GM21737 (cell line): ENCODE data around the gene MOBP.
"Not testable (repeated sequence)": the region's sequence is repeated elsewhere in the genome, so short reads cannot be mapped to it uniquely, and the experiment has no call there.

Source experiments
- ATAC-seq: cut with Tn5 transposase; IDR thresholded peaks from one replicate; pipeline ENCODE4 v1.9.1; 2021; ENCODE audit warnings: mild to moderate bottlenecking, moderate library complexity; ENCODE audit not compliant: unreplicated experiment

Gene MOBP, protein sequence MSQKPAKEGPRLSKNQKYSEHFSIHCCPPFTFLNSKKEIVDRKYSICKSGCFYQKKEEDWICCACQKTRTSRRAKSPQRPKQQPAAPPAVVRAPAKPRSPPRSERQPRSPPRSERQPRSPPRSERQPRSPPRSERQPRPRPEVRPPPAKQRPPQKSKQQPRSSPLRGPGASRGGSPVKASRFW

DNA sequence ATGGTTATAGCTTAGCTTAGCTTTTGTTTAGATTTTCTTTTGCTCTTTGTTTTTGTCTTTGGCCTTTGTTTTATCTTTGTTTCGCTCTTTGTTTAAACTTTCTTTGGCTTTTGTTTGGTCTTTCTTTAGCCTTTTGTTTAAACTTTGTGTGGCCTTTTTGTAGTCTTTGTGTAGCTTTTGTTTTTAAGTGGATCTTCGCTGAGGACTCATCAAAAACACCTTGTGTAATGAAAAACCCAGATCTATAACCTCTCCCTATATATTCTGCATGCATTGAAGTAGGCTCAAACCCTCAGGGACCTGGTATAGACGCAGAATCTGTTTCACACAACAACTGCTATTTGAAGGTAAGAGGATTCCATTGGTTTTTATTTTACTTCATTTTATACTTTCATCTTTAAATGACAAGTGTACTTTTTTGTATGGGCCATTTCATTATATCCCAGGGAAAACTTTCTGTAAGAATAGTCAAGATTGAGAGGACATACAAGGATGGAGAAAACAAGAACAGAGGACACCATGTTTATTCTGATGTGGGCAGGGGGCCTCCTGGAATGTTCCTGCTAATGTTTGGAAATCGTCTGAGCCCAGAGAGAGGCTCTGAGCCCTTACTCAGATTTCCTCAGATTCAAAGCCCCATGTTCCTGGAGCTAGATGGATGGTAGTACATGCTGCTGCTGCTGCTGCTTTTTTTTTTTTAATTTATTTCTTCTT is at the start of gene MOBP:
Gene MOBP, plus strand, starts transcription at position 287 of the 714 bp plus-strand sequence. CDS start 34,390 bp downstream, outside the sequence.
- no peak for ATAC-seq

DNA sequence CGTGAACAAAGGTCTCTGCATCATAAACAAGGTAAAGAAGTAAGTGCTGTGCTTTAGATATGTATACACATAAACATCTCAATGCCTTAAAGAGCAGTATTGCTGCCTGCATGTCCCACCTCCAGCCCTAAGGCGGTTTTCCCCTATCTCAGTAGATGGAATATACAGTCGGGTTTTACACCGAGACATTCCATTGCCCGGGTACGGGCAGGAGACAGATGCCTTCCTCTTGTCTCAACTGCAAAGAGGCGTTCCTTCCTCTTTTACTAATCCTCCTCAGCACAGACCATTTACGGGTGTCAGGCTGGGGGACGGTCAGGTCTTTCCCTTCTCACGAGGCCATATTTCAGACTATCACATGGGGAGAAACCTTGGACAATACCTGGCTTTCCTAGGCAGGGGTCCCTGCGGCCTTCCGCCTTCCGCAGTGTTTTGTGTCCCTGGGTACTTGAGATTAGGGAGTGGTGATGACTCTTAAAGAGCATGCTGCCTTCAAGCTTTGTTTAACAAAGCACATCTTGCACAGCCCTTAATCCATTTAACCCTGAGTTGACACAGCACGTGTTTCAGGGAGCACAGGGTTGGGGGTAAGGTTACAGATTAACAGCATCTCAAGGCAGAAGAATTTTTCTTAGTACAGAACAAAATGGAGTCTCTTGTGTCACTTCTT is 48.8 kb upstream of the MOBP start:
- not testable (repeated sequence) for ATAC-seq

DNA sequence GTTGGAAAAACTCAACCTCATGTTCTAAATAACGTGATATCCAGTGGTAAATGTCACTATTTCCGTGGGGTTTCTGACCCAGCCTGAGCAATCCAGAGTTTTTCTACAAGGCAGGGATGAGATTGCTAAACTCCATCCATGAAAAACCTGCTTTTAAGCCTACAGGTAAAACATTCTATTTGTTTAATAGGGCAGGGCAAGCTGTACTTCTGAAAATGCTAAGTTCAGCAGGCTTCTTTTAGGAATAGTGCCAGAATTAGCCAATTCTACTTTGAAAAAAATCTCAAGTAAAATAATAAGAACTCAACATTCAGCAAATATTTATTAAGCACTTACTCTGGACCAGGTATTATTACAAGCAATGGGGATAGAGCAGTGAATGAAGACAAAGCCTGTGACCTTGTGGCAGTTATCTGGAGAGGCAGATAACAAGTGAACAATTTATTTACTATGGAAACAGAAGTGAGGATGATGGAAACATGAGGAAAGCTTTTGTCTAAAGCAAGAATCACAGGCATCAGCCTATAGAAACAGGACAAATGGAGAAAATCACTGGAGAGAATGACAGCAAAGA is 47.7 kb upstream of the MOBP start:
- ATAC-seq = no peak

DNA sequence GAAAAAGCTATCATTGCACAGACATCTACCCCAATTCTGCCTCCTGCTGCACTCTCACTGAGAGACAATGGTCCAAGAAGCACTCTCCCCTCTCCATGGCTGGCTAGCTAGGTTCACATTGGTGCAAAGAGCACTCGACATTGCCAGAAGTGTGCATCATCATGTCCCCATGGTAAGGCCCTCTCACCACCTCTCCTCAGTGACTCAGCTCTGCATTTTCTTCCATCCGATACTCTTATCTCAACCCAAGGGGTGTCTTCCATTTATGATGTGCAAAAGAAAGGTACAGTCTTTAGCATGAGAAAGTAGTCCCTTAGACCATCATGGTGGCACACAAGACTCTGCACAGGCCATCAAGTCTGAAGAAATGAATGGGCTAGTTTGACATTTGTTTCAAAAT is 46.9 kb upstream of the MOBP start:
- no peak for ATAC-seq

DNA sequence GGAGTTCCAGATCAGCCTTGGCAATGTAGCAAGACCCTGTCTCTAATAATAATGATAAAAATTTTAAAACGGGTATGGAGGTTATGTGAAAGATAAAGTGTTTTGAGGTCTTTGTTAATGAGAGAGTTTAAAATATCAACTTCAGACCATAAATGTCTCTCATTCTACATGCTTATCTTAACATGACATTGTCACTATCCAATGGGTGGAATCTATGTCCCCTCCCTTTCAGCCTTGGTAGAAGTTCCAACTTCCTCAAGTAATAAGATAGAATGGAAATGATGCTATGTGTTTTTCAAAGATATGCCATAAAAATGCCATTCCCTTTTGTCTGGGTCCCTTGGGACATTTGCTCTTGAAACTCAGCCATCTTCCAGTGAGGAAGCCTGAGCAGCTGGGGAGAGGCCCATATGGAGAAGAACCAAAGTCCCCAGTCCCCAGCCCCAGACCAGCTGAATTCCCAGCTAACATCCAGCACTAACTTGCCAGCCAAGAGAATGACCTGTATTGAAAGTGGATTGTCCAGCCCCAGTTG is 44.0 kb upstream of the MOBP start:
- no peak for ATAC-seq

DNA sequence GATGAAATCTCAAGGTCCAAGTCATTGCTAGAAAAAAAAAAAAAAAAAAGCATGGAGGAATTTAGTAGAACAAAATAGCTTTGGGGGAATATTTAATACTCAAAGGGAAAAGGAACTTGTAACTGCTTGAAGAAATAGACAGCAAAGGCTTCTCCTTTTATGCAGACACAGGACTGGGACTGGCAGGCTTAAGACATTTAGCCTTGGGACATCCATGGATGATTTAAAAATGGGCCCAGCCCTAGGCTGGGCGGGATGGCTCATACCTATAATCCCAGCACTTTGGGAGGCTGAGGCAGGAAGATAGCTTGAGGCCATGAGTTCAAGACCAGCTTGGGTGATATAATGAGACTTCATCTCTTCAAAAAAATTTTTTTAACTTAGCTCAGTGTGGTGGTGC is 41.2 kb upstream of the MOBP start:
- no peak for ATAC-seq

DNA sequence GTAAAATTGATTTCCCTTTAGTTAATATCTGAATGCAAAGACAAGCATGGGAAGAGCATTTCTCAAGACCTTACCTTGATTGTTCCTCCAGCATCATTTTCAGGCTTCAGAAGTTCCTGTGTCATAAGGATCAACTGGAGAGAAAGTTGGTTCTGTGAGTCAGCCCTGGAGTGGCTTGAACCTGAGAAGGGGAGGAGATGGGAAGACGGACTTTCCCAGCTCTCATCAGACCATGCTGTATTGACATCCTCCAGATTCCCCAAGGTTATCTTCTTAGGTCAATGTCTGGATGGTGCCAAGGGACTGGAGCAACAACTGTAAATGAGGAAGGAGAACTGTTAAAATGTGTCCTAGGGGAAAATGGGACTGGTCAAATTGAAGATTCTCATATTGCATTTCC is 40.0 kb upstream of the MOBP start:
- no peak for ATAC-seq

DNA sequence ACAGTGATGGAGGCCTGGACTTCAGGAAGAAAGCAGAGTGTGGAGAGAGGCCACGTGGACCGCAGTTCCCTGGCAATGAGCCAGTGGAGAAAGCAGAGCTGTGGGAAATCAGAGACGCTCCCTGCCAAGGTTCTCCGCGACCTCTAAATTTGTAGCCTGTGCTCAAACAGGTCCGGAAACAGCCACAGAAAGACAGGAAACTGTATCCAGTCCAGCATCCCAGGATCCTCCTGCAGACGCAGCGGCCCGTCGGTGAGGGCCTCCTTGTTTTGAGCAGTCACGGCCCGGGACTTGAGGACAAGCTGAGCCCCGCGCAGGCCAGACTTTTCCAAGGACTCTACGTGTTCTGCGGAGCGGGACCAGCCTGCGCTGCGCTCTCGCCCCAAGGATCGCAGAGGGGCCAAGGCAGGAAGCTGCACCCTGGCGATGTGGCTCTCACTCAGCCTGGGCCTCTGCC is 38.7 kb upstream of the MOBP start:
- no peak for ATAC-seq

DNA sequence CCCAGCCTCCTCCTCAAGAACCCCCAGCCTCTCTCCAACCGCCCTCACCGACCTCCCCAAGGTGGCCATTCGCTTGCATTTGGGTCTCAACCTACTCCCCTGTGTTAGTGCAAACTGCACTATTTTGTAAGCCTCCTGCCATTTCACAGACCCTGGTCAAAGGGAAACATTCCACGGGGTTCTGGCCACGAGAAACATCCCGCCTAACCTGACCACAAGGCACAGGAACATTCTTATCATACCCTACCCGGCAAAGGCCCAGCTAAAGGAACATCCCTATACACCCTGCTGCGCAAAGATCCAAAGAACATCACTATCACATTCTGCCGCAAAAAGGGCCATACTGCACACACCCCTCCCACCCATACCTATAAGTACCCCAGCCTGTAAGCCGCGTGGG is 38.0 kb upstream of the MOBP start:
- no peak for ATAC-seq

DNA sequence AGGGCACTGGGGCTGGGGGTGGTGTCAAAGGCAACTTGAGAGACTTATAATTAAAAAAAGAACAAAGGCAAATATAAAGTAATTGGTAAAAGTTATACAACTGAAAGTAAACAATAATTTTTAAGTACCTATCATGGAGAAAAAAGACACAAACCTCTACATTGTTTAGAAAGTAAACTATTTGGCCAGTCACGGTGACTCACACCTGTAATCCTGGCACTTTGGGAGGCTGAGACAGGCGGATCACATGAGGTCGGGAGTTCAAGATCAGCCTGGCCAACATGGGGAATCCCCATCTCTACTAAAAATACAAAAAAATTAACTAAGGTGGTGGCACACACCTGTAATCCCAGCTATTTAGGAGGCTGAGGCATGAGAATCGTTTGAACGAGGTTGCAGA is 35.1 kb upstream of the MOBP start:
- no peak for ATAC-seq

DNA sequence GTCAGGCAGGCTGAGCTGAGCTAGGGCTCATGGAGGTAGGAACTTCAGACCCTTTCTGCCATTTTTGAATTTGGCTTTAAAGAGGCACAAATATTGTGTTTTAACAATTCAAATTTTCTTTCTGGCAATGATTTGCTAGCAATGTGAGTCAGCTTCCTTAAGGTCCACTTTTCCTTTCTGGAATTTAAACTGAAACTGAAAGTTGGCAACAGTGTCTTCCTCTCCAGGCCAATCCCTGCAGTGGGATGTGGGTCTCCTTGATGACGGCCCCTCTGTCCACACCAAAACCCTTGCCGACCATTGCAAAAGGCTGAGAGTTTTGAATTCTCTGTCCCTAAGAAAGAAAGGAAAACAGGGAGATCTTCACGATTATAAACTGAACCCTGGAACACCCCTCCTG is 33.8 kb upstream of the MOBP start:
- ATAC-seq = no peak

DNA sequence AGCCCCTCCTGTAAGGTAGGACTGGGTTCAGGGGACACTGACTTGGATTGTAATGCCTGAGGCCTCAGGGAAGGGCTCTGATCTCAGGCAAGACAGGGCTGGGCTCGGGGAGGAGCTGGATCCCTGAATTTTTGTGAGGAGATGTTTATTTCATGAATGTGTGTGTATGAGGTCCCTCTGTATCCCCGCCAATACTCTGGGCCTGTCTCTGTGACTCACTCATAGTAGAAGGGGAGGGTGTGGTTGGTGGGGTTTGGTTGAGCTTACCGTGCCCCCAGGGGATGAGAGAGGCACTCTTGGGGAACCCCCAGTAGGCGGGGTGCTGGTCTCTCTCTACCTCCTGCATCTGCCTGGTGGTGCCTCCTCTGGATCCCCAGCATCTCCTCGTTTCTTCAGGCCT is 32.9 kb upstream of the MOBP start:
- ATAC-seq = no peak

DNA sequence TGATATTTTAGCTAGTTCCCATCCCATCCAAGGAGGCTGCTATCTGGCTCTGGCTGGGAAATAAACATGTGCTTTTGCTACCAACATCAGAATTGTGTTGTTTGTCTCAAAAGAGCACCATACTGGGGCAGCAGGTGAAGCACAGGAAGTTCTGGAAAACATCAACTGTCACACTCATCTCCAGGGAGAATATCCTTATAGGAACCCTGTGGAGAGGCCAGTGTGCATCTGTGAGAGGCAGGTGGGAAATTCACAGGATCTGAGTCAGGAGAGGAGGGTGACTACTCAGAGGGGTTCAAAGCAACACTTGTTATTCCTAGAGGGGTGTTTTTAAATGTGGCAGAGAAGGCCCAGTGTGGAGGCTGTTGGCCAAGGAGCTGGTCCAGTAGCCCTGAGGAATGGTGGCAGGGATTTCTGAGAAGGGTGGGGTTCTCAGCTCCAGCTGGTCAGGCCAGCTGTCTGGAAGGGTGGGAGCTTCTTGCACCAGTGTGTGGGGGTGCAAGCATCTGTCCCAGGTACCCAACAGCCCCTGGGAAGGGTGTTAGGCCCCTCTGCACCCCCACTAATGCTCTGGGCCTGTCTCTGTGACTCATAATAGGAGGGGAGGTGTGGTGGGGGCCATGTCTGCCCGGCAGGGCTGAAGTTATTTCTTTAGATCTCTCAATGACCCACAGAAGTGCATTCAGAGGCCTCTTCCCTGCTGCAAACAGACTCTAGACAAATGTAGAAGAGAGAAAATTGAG is 32.3 kb upstream of the MOBP start:
- no peak for ATAC-seq

DNA sequence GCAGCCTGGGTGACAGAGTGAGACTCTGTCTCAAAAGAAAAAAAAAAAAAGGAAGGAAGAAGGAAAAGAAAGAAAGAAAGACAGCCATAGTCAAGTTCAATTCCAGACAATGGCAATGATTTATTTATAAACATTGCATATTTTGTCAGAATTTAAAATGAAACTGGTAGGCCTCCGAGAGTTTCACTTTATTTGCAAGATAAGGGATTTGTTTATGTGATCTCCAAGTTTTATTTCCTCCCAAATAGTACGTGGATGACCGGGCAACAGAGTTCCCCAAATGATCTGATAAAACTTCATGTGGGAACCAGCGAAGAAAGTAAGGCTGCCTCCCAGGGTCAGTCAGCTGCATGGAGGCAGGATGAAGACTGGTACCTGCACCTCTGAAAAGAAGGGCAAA is 28.6 kb upstream of the MOBP start:
- no peak for ATAC-seq

DNA sequence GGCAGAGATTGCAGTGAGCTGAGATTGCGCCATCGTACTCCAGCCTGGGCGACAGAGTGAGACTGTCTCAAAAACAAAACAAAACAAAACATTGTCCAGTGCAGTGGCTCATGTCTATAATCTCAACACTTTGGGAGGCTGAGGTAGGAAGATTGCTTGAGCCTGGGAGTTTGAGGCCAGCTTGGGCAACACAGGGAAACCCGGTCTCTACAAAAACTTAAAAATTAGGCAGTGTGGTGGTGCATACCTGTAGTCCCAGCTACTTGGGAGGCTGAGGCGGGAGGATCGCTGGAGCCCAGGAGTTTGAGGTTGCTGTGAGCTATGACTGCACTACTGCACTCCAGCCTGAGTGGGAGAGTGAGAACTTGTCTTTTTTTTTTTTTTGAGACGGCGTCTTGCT is 27.2 kb upstream of the MOBP start:
- ATAC-seq = no peak

DNA sequence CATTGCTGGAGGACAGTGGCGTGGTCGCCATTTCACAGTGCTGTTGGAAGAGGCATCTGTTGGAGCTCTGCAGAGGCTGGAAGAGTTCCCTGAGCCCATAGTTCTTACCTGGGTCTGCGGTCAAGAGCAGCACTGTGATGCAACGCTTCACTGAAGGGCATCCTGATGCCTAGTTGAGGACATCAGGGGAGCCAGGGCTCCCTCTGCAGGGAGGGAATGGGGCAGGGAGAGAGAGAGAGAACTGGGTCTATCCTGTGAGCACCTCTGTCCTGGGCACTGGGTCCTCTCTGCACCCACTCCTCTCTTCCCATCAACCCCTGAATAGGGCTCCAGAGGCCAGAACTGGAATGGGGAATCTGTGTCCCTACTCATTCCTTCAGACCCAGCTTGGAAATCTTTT is 23.9 kb upstream of the MOBP start:
- no peak for ATAC-seq

DNA sequence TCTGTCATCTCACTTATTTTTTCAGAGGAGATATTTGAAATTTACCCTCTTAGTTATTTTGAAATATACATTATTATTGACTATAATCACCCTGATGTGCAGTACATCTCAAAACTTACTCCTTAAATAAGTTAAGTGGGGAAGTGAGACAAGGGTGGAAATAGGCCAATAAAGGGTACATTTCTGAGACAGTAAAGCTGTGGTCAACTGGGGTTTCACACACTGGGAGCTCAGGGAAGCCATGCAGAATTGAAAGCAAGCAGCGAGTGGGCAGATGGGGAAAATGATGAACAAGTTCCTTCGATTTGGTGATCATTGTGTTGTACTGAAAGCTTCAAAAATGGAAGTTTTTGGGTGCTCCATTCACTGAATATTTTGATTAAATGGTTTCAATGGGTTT is 21.6 kb upstream of the MOBP start:
- no peak for ATAC-seq

DNA sequence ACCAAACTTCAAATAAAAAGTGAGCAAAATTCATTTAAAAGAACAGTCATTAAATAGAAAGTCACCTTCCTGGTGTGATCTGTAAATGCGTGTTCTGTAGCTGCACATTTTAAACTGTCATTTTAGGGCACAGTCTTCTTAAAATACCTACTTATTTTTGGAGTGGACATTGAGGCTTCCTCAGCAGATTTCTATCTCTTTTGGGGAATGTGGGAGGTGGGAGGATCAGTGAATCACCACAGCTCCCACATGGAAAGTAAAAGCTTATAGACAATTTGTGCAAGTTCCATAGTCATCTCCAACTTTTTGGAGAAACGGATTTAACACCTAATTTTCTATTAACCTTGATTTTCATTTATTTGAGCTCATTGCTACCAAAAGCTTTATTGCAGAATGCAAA is 21.0 kb upstream of the MOBP start:
- no peak for ATAC-seq

DNA sequence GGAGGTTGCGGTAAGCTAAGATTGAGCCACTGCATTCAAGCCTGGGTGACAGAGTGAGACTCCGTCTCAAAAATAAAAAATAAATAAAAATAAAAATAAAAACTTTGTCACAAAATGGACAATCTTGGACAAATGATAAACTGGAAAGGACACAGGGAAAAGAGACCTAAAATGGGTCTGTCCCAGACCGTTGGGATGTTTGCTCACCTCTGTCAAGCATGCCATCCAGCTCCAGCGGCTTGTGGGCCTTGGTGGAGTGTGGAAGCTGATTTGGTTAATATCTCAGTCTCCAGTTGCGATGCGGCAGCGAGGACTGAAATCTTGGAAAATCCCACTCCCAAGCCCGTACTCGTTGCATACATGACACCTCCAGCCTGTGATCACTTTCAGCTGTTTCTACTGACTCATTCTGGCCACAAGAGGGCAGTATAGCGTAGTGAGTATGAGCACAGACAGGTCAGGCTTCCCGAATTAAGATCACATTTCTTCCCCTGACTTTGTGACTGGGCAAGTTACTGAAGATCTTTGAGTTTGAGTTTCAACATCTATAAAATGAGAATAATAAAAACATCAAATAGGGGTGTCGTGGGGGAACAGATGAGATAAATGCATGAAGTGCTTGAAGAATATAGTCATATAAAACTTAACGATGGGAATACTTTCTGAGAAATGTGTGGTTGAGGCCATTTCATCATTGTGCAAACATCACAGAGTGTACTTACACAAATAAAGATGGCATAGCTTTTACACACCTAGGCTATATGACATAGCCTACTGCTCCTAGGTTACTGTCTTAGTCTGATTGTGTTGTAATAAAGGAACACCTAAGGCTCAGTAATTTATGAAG is 19.6 kb upstream of the MOBP start:
- peak; percentile 68 for ATAC-seq
